ENCODE data around the gene CDKN3. TPM values are rescaled to one million over a fixed set of nuclear protein-coding genes. Genes with fewer than 3 reads are reported as not detected.
"Not testable (repeated sequence)": the region's sequence is repeated elsewhere in the genome, so short reads cannot be mapped to it uniquely, and the experiment has no call there.

The CDKN3 gene
- total RNA-seq, 1 experiment from 2014 or later: 62.5 TPM

- no peak for TF ChIP-seq ZNF274 (IDR thresholded peaks at IDR 0.05; ENCODE audit: low read depth, low read length)
- TF ChIP-seq MAX (IDR thresholded peaks at IDR 0.05): no peak
- TF ChIP-seq POLR2AphosphoS5 (IDR thresholded peaks at IDR 0.05; ENCODE audit: low read depth, low read length): no peak
- no peak for TF ChIP-seq RAD21 (IDR thresholded peaks at IDR 0.05; ENCODE audit: low read depth)
- no peak for TF ChIP-seq ELF1 (IDR thresholded peaks at IDR 0.05; ENCODE audit: borderline replicate concordance, low read depth)
- no peak for TF ChIP-seq CBX3 (IDR thresholded peaks at IDR 0.05; ENCODE audit: low read depth)
- TF ChIP-seq FOSL1 (IDR thresholded peaks at IDR 0.05; ENCODE audit: low read depth): no peak
- TF ChIP-seq EGR1 (IDR thresholded peaks at IDR 0.05; ENCODE audit: low read depth): no peak
- TF ChIP-seq SRF (IDR thresholded peaks at IDR 0.05; ENCODE audit: low read depth): no peak
- Histone ChIP-seq H3K4me3 (replicated peaks in 1 of 2; ENCODE audit: low read depth in 1 of 2, low read length in 2 of 2) (no peak overlapping the region), H3K9ac (ENCODE audit: low read length) (no peak overlapping the region), H3K9me2 (ENCODE audit: insufficient read depth) (no peaks in the 10 kb centered on the region; the same call in 1 of the 2 replicates), H2AFZ (ENCODE audit: low read depth, low read length, poor library complexity, severe bottlenecking) (no peak overlapping the region), H3K27me3 (ENCODE audit: insufficient read depth, low read length) (no peaks in the 10 kb centered on the region), H3K9me3 (ENCODE audit: control insufficient read depth in 1 of 2, insufficient read depth in 1 of 2, low read depth in 1 of 2, low read length in 2 of 2) (no peaks in the 10 kb centered on the region), H4K20me1 (ENCODE audit: insufficient read depth) (no peaks in the 10 kb centered on the region), H3K27ac (ENCODE audit: low read depth, low read length) (no peak overlapping the region), H3K36me3 (ENCODE audit: control insufficient read depth in 1 of 2, insufficient read depth in 2 of 2, low read length in 2 of 2) (no peaks in the 10 kb centered on the region), H3K79me2 (ENCODE audit: insufficient read depth, low read length) (peaks cover 1% of the 10 kb centered on the region; the same call in 1 of the 2 replicates), H3K4me1 (ENCODE audit: control insufficient read depth in 1 of 2, insufficient read depth in 2 of 2, low read length in 2 of 2) (peaks cover 0 to 6% of the 10 kb centered on the region in 2 experiments; a peak in 2 of 4 replicates), H3K4me2 (ENCODE audit: low read length) (no peak overlapping the region)
- ChIA-PET RAD21 (ENCODE audit: low non-redundant PET in 1 of 2, low total read pairs in 2 of 2, uncharacterized antibody in 2 of 2, unreplicated experiment in 2 of 2) (no interaction called here), CTCF (no interaction called here), POLR2A (no interaction called here)
- ATAC-seq (no peak), DNase-seq (ENCODE audit: low read depth, low spot score) (no peak)
- BruUV-seq (replicated peaks): no TSS peak
- intact Hi-C loops (cut with micrococcal nuclease): no loop called here
These were observed 4.5 kb upstream of the CDKN3 start for GRCh38 chr14:54392131-54392859.

DNA sequence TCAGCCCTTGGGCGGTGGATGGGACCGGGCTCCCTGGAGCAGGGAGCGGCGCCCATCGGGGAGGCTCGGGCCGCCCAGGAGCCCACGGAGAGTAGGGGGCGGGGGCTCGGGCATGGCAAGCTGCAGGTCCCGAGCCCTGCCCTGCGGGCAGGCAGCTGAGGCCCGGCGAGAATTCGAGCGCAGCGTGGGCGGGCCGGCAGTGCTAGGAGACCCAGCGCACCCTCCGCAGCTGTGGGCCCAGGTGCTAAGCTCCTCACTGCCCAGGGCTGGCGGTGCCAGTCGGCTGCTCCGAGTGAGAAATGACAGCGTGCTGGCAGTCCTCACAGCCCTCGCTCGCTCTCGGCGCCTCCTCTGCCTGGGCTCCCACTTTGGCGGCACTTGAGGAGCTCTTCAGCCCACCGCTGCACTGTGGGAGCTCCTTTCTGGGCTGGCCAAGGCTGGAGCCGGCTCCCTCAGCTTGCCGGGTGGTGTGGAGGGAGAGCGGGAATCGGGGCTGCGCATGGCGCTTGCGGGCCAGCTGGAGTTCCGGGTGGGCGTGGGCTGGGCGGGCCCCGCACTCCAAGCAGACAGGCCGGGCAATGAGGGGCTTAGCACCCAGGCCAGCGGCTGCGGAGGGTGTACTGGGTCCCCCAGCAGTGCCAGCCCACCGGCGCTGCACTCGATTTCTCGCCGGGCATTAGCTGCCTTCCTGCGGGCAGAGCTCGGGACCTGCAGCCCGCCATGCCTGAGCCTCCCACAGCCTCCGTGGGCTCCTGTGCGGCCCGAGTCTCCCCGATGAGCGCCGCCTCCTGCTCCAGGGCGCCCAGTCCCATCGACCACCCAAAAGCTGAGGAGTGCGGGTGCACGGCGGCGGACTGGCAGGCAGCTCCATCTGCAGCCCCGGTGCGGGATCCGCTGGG lies 3.6 kb upstream of the CDKN3 start:
- ATAC-seq; H3K4me3 ChIP-seq (replicated peaks in 1 of 2; ENCODE audit: low read depth in 1 of 2, low read length in 2 of 2); POLR2A ChIA-PET; CTCF ChIA-PET; DNase-seq (ENCODE audit: low read depth, low spot score); RAD21 ChIA-PET (ENCODE audit: low non-redundant PET in 1 of 2, low total read pairs in 2 of 2, uncharacterized antibody in 2 of 2, unreplicated experiment in 2 of 2); H4K20me1 ChIP-seq (ENCODE audit: insufficient read depth); H3K36me3 ChIP-seq (ENCODE audit: control insufficient read depth in 1 of 2, insufficient read depth in 2 of 2, low read length in 2 of 2); intact Hi-C loops (cut with micrococcal nuclease); BruUV-seq (replicated peaks); H3K9me2 ChIP-seq (ENCODE audit: insufficient read depth); H3K4me2 ChIP-seq (ENCODE audit: low read length); H2AFZ ChIP-seq (ENCODE audit: low read depth, low read length, poor library complexity, severe bottlenecking); H3K9ac ChIP-seq (ENCODE audit: low read length); H3K27ac ChIP-seq (ENCODE audit: low read depth, low read length); H3K9me3 ChIP-seq (ENCODE audit: control insufficient read depth in 1 of 2, insufficient read depth in 1 of 2, low read depth in 1 of 2, low read length in 2 of 2); H3K27me3 ChIP-seq (ENCODE audit: insufficient read depth, low read length): not testable (repeated sequence)
- H3K79me2 ChIP-seq (ENCODE audit: insufficient read depth, low read length): peaks cover 11% of the 10 kb centered on the region
- H3K4me1 ChIP-seq (ENCODE audit: control insufficient read depth in 1 of 2, insufficient read depth in 2 of 2, low read length in 2 of 2): peaks cover 7 to 16% of the 10 kb centered on the region in 2 experiments
